ENCODE results near the gene NCAPD3.
A peak's percentile ranks its signal among the peaks of the same experiment; 100 is the strongest.
"Not testable (repeated sequence)": the region's sequence is repeated elsewhere in the genome, so short reads cannot be mapped to it uniquely, and the experiment has no call there.

Gene NCAPD3

DNA sequence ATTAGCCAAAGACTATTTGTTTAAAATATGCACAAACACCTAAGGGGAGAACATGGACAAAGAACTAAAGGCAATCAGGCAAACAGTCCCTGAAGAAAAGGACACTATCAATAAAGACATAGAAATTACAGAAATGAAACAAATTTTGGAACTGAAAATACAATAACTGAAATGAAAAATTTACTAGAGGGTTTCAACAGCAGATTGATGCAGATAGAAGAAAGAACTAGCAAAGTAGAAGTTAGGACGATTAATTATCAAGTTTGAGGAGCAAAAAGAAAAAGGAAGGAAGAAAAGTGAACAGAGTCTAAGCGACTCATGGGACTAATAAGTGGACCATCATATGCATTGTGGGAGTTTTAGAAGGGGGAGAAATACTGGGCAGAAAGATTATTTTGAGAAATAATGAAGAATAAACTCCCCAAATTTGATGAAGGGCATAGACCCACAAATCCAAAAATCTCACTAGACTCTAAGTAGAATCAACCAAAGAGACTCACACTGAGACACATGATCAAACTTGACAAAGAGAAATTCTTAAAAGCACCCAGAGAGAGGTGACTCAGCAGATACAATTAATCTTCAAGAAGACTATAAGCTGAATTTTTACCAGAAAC lies 92.0 kb downstream of the NCAPD3 start:
- no peak for DNase-seq (ENCODE audit: low spot score)

- peak; percentile 69 for DNase-seq (ENCODE audit: low spot score)
These were observed 97.4 kb downstream of the NCAPD3 start for GRCh38 chr11:134126217-134126822.

- no peak for DNase-seq (ENCODE audit: low spot score)
These were observed 98.3 kb downstream of the NCAPD3 start for GRCh38 chr11:134125507-134125906.

GRCh38 chr11:134124660-134125451 lies 98.9 kb downstream of the NCAPD3 start:
- no peak for DNase-seq (ENCODE audit: low spot score)

DNA sequence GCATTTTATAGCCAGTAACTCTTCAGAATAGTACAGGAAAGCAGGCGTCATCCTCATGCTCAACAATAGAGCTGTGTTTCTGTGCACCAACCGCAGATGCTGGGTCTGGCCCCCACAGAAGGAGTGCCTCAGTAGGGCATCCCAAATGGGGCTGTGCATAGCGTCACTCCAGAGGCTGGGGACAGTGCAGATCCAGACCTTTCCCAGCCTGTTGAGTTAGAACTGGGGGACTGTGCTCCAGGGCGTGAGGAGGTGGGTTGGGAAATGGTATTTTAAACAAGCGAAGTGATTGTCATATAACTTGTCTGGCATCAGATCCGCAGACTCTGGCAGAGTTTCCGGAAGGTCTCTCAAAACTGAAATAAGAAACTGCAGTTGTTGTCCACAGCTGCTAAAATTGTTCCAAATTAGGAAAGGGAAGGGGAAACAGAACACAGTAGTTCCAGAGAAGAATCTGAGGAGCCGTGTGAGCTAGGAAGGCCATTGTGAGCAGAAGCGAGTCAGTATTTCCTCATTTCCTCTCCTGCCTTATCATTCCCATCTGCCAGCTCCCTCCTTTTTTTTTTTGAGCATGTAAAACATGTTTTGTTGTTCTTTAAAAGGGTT lies 102.7 kb downstream of the NCAPD3 start:
- no peak for DNase-seq (ENCODE audit: low spot score)

DNA sequence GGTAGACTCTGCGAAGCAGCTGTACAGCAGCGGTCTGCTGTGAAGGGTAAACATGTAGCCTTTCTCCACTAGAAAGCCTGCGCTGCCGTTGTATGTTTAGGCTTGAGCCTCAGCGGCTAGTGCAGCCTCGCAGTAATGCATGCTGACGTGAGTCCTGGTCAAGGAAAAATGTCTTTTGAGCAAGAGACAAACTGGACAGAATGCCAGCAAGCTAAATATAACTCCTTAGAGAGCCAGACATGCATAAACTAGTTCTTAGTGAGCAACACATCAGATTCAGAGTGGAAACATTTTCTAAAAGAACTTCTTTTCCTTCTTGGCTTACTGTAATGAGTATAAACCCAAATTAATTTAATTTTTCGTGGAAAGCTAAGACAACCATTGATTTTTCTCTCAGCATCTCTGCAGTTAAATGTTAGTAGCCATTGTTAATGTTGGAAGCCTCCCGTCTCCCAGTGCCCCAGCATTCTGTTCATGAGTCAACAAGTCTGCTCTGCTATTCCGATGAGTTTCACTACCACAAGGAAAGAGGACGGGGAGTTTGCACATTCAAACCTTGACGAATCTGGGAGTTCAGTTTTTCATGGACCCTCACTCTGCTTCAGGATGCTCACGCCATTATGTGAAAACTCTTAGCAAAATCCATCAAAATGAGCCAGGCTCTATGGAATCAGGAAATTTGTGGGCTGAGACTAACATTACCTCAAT lies 103.5 kb downstream of the NCAPD3 start:
- no peak for DNase-seq (ENCODE audit: low spot score)

- no peak for DNase-seq (ENCODE audit: low spot score)
These were observed 104.7 kb downstream of the NCAPD3 start for GRCh38 chr11:134119094-134119493.

GRCh38 chr11:134118006-134118405 lies 105.8 kb downstream of the NCAPD3 start:
- DNase-seq (ENCODE audit: low spot score), result peak; percentile 37

DNA sequence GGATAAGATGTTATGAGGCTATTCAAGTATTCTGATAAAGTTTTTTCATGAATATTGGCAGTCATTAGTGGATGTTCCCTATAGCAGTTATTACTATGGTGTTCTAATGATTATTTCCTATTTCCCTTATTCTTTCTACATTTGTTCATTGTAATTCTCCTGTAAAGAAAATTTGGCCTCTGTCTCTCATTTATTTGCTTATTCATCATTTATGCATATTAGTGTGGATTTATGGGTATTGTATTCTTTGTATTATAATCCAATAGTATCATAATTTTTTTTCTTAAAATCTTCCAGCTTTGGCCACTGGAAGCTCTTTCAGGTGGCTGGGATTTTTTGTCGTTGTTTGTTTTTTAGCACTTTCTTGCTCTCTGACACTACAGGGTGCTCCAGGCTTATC lies 107.6 kb downstream of the NCAPD3 start:
- DNase-seq (ENCODE audit: low spot score), result no peak

GRCh38 chr11:134113787-134114186 lies 110.0 kb downstream of the NCAPD3 start:
- DNase-seq (ENCODE audit: low spot score), result not testable (repeated sequence)

- no peak for DNase-seq (ENCODE audit: low spot score)
These were observed 113.4 kb downstream of the NCAPD3 start for GRCh38 chr11:134110252-134110815.

Data from kidney tubule cell (primary cell).